Measurements from ENCODE around the gene UNCX. TPM values are rescaled to one million over a fixed set of nuclear protein-coding genes. Genes with fewer than 3 reads are reported as not detected.
A peak's percentile ranks its signal among the peaks of the same experiment; 100 is the strongest.

Gene UNCX
- total and polyA plus RNA-seq, 9 of the 15 experiments (the other 6 are each of a cell fraction or from before 2014, with no cell fraction given) = not detected

DNA sequence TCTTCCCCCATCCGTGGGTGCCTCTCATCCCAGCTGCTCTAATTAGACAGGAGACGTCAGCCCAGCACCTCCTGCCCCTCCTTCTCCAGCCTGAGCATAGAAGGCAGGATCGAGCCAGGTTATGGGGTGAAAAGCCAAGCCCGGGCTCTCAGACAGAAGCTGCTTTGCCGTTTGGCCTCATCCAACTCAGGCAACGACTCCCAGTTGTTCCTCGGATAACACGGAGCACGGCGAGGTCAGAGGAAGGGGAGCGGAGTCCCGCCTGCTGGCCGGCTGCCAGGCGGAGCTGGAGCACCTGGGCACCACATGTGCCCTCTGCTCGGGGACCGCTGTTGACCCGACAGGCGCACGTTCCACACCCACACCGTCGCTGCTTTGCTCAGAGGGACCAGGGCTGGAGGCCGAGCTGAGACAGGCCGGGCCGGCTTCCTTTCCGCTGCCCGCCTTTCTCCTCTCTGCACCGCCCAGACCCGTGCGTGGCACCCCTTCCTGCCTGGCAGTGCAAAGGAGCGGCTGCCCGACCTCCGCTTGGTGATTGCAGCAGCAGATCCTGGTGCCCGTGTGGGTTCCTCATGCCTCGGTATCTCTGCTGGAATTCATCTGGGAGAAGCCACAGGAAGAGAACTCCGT lies 21.6 kb upstream of the UNCX start:
- Histone ChIP-seq H3K4me3 (no peak overlapping the region), H3K4me2 (ENCODE audit: insufficient read depth, low read length) (no peak overlapping the region), H3K27me3 (ENCODE audit: control insufficient read depth in 2 of 2, insufficient read depth in 2 of 2, low read length in 2 of 2) (peaks cover 35 to 63% of the 10 kb centered on the region in 2 experiments), H4K20me1 (replicated peaks; ENCODE audit: control insufficient read depth, insufficient read depth, low read length) (no peaks in the 10 kb centered on the region), H3K27ac (ENCODE audit: extremely low read depth, low read depth, low read length) (no peak overlapping the region), H3K4me1 (replicated peaks in 1 of 2; ENCODE audit: control insufficient read depth in 2 of 2, insufficient read depth in 2 of 2, low read length in 2 of 2) (peaks cover 0 to 9% of the 10 kb centered on the region in 2 experiments; a peak in 1 of 5 replicates), H3K9me1 (ENCODE audit: control insufficient read depth, insufficient read depth, low read length) (no peaks in the 10 kb centered on the region), H3K36me3 (ENCODE audit: control insufficient read depth, insufficient read depth, low read length) (no peaks in the 10 kb centered on the region), H3K9ac (ENCODE audit: insufficient read depth in 1 of 2, low read depth in 2 of 2, low read length in 2 of 2) (0 out of 4 replicates have a peak overlapping the region, but pooled peaks of 1 of the 2 experiments have one; percentile 17), H2AFZ (ENCODE audit: low read depth, low read length) (no peak overlapping the region), H3K79me2 (ENCODE audit: control insufficient read depth, insufficient read depth, low read length) (no peaks in the 10 kb centered on the region), H3K9me3 (replicated peaks; ENCODE audit: control insufficient read depth, insufficient read depth, low read depth, low read length) (no peaks in the 10 kb centered on the region)
- in situ Hi-C loops (cut with MboI) (no loop called here), intact Hi-C loops (cut with micrococcal nuclease) (no loop called here)
- no peak for TF ChIP-seq HMG20A (CRISPR knock-in tag; conservative IDR thresholded peaks at IDR 0.05)
- peak; percentile 42; the same call in 1 of the 2 replicates for TF ChIP-seq NFIC (IDR thresholded peaks at IDR 0.05)
- ATAC-seq (peak; percentile 28; the same call in 1 of the 3 replicates), FAIRE-seq (no peak), DNase-seq (ENCODE audit: extremely low read depth in 1 of 4, low spot score in 3 of 4) (no peak)
- ChIA-PET POLR2A (interaction anchor here (0.6 kb wide), 1 partner anchor 57 kb away, joined by 3 read pairs; no protein-coding TSS in a partner anchor), CTCF (ENCODE audit: low intra/inter-chr PET ratio) (no interaction called here)
- WGBS (ENCODE audit: insufficient coverage, low coverage, missing lambda C conversion rate) = 2% methylated on average over 34 of the region's 35 CpGs
- BruUV-seq (replicated peaks) = no TSS peak

DNA sequence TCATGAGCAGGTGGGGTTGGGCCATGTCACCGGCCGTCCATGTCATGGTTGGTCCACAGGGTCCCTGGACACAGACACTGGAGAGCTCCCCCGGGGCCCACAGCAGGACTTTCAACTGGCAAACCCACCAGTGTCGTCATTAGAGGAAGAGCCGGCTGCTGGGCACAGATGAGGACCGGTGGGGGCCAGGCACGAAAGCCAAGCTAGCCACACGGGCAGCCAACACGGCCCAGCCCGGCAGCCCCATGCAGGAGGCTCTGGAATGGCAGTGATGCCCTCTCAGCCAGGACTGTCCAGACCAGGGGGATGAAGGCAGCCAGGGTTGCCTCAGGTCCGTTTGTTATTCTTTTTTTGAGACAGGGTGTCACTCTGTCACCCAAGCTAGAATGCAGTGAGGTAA lies 21.1 kb upstream of the UNCX start:
- Histone ChIP-seq H3K9me1 (ENCODE audit: control insufficient read depth, insufficient read depth, low read length) (no peaks in the 10 kb centered on the region), H2AFZ (ENCODE audit: low read depth, low read length) (no peak overlapping the region), H4K20me1 (replicated peaks; ENCODE audit: control insufficient read depth, insufficient read depth, low read length) (no peaks in the 10 kb centered on the region), H3K9ac (ENCODE audit: insufficient read depth in 1 of 2, low read depth in 2 of 2, low read length in 2 of 2) (no peak overlapping the region), H3K27ac (ENCODE audit: extremely low read depth, low read depth, low read length) (no peak overlapping the region), H3K79me2 (ENCODE audit: control insufficient read depth, insufficient read depth, low read length) (no peaks in the 10 kb centered on the region), H3K4me2 (ENCODE audit: insufficient read depth, low read length) (no peak overlapping the region), H3K27me3 (ENCODE audit: control insufficient read depth in 2 of 2, insufficient read depth in 2 of 2, low read length in 2 of 2) (peaks cover 35 to 66% of the 10 kb centered on the region in 2 experiments), H3K4me3 (no peak overlapping the region), H3K36me3 (ENCODE audit: control insufficient read depth, insufficient read depth, low read length) (no peaks in the 10 kb centered on the region), H3K4me1 (replicated peaks in 1 of 2; ENCODE audit: control insufficient read depth in 2 of 2, insufficient read depth in 2 of 2, low read length in 2 of 2) (peaks cover 0 to 9% of the 10 kb centered on the region in 2 experiments; a peak in 1 of 5 replicates), H3K9me3 (replicated peaks; ENCODE audit: control insufficient read depth, insufficient read depth, low read depth, low read length) (no peaks in the 10 kb centered on the region)
- no peak for TF ChIP-seq RAD51 (IDR thresholded peaks at IDR 0.05; ENCODE audit: borderline replicate concordance, low read depth)
- DNase-seq (ENCODE audit: extremely low read depth in 1 of 4, low spot score in 3 of 4) = no peak
- POLR2A ChIA-PET = interaction anchor here (0.6 to 0.7 kb wide), 2 partner anchors 10 to 57 kb away, joined by 3 read pairs; no protein-coding TSS in a partner anchor
- ATAC-seq = no peak
- FAIRE-seq = no peak
- intact Hi-C loops (cut with micrococcal nuclease) = no loop called here
- WGBS (ENCODE audit: insufficient coverage, low coverage, missing lambda C conversion rate) = 2% methylated on average over 11 of the region's 11 CpGs
- CTCF ChIA-PET (ENCODE audit: low intra/inter-chr PET ratio) = no interaction called here
- in situ Hi-C loops (cut with MboI) = no loop called here
- no TSS peak for BruUV-seq (replicated peaks)
